Glutamatergic neuron (in vitro differentiated cells): ENCODE measurements around the gene TGM2. TPM values are rescaled to one million over a fixed set of nuclear protein-coding genes. Genes with fewer than 3 reads are reported as not detected.

Experiments used
- DNase-seq: peaks from one replicate; pipeline ENCODE4 v3.0.0; 2022
- H3K27ac Mint-ChIP-seq: one replicate; pipeline ENCODE4 v1.8.0; 2020; ENCODE audit warnings: mild to moderate bottlenecking, mixed read lengths, inconsistent platforms; ENCODE audit not compliant: unreplicated experiment
- H3K27me3 Mint-ChIP-seq: one replicate; pipeline ENCODE4 v1.8.0; 2020; ENCODE audit warnings: mild to moderate bottlenecking, moderate library complexity, mixed read lengths, inconsistent platforms; ENCODE audit not compliant: unreplicated experiment
- H3K36me3 Mint-ChIP-seq: one replicate; pipeline ENCODE4 v1.8.0; 2020; ENCODE audit warnings: mild to moderate bottlenecking, mixed read lengths, inconsistent platforms; ENCODE audit not compliant: unreplicated experiment
- H3K4me1 Mint-ChIP-seq: one replicate; pipeline ENCODE4 v1.8.0; 2020; ENCODE audit warnings: mild to moderate bottlenecking, low read depth, mixed read lengths, inconsistent platforms; ENCODE audit not compliant: unreplicated experiment
- H3K4me3 Mint-ChIP-seq: one replicate; pipeline ENCODE4 v1.8.0; 2020; ENCODE audit warnings: mild to moderate bottlenecking, mixed read lengths, inconsistent platforms; ENCODE audit not compliant: unreplicated experiment
- H3K9me3 Mint-ChIP-seq: one replicate; pipeline ENCODE4 v1.8.0; 2020; ENCODE audit warnings: mild to moderate bottlenecking, moderate library complexity, mixed read lengths, inconsistent platforms; ENCODE audit not compliant: unreplicated experiment
- CTCF ChIP-seq: fragments of 200-600 bp; sonication (generic); IDR thresholded peaks from one replicate; pipeline ENCODE4 v1.5.0; 2021; ENCODE audit not compliant: partially characterized antibody, unreplicated experiment
- total RNA-seq: library from RNA; stranded (reverse); fragmentation: NEBNext Ultra II Directional; extraction: Animal tissue kit (Norgen Biotek cat#: 25700); gene quantifications from one replicate; pipeline ENCODE4 v1.2.1, GENCODE V29; 2021; ENCODE audit not compliant: unreplicated experiment

TGM2 gene
- total RNA-seq, 1 donor from 2014 or later: not detected

- peaks cover 3% of the 10 kb centered on the region for H3K27me3 Mint-ChIP-seq
- H3K36me3 Mint-ChIP-seq: no peaks in the 10 kb centered on the region
- H3K4me3 Mint-ChIP-seq: no peak overlapping the region
- DNase-seq: no peak
- peaks cover 11% of the 10 kb centered on the region for H3K4me1 Mint-ChIP-seq
- no peaks in the 10 kb centered on the region for H3K9me3 Mint-ChIP-seq
- no peak for TF ChIP-seq CTCF
- no peak overlapping the region for H3K27ac Mint-ChIP-seq
These were observed 5.3 kb upstream of the TGM2 start for GRCh38 chr20:38170219-38170825.

GRCh38 chr20:38169636-38170193, 4.6 kb upstream of the TGM2 start:
- Mint-ChIP-seq H3K4me1 (peaks cover 11% of the 10 kb centered on the region), H3K4me3 (no peak overlapping the region), H3K9me3 (no peaks in the 10 kb centered on the region), H3K27me3 (peaks cover 3% of the 10 kb centered on the region), H3K36me3 (no peaks in the 10 kb centered on the region), H3K27ac (no peak overlapping the region)
- no peak for TF ChIP-seq CTCF
- DNase-seq: no peak

- Mint-ChIP-seq H3K36me3 (no peaks in the 10 kb centered on the region), H3K4me1 (peaks cover 11% of the 10 kb centered on the region), H3K9me3 (no peaks in the 10 kb centered on the region), H3K27ac (no peak overlapping the region), H3K4me3 (no peak overlapping the region), H3K27me3 (peaks cover 3% of the 10 kb centered on the region)
- DNase-seq: no peak
- no peak for TF ChIP-seq CTCF
These were observed 3.9 kb upstream of the TGM2 start for GRCh38 chr20:38168791-38169589.

GRCh38 chr20:38167851-38168760, 3.0 kb upstream of the TGM2 start:
- Mint-ChIP-seq H3K27ac (no peak overlapping the region), H3K4me3 (no peak overlapping the region), H3K27me3 (peaks cover 3% of the 10 kb centered on the region), H3K36me3 (no peaks in the 10 kb centered on the region), H3K9me3 (no peaks in the 10 kb centered on the region), H3K4me1 (peaks cover 11% of the 10 kb centered on the region)
- DNase-seq: no peak
- TF ChIP-seq CTCF: no peak
